ENCODE measurements around the gene SYTL1. TPM values are rescaled to one million over a fixed set of nuclear protein-coding genes. Genes with fewer than 3 reads are reported as not detected.
A peak's percentile ranks its signal among the peaks of the same experiment; 100 is the strongest.

Gene SYTL1
- total RNA-seq, 1 donor from 2014 or later: 56.2 TPM

- Histone ChIP-seq H3K9me3 (no peaks in the 10 kb centered on the region), H3K27ac (peak overlapping the region; percentile 75), H3K4me3 (peak overlapping the region; percentile 79 to 90), H3K4me1 (peaks cover 51% of the 10 kb centered on the region), H3K36me3 (peaks cover 0 to 18% of the 10 kb centered on the region in 2 donors), H3K27me3 (no peaks in the 10 kb centered on the region)
- DNase-seq (ENCODE audit: extremely low spot score in 2 of 2): no peak
- TF ChIP-seq CTCF (IDR thresholded peaks at IDR 0.05) (no peak), POLR2A (IDR thresholded peaks at IDR 0.05) (no peak), POLR2AphosphoS5 (IDR thresholded peaks at IDR 0.05; ENCODE audit: insufficient read depth in 1 of 2, low read depth in 1 of 2) (no peak)
- intact Hi-C loops (cut with DNase I): no loop called here
These were observed 19.1 kb upstream of the SYTL1 start for GRCh38 chr1:27322569-27323240.

- no peak for TF ChIP-seq POLR2AphosphoS5 (IDR thresholded peaks at IDR 0.05; ENCODE audit: insufficient read depth in 1 of 2, low read depth in 1 of 2)
- no peak overlapping the region for H3K27ac ChIP-seq
- peaks cover 0 to 26% of the 10 kb centered on the region in 2 donors for H3K36me3 ChIP-seq
- intact Hi-C loops (cut with DNase I): no loop called here
- no peaks in the 10 kb centered on the region for H3K27me3 ChIP-seq
- H3K9me3 ChIP-seq: no peaks in the 10 kb centered on the region
- no peak for DNase-seq (ENCODE audit: extremely low spot score in 2 of 2)
- no peak overlapping the region for H3K4me3 ChIP-seq
- peaks cover 53% of the 10 kb centered on the region for H3K4me1 ChIP-seq
These were observed 16.5 kb upstream of the SYTL1 start for GRCh38 chr1:27325286-27325685.

- Histone ChIP-seq H3K27me3 (no peaks in the 10 kb centered on the region), H3K36me3 (peaks cover 0 to 37% of the 10 kb centered on the region in 2 donors), H3K4me1 (peaks cover 48% of the 10 kb centered on the region), H3K27ac (no peak overlapping the region), H3K4me3 (no peak overlapping the region), H3K9me3 (no peaks in the 10 kb centered on the region)
- TF ChIP-seq POLR2A (IDR thresholded peaks at IDR 0.05): no peak
- TF ChIP-seq POLR2AphosphoS5 (IDR thresholded peaks at IDR 0.05; ENCODE audit: insufficient read depth in 1 of 2, low read depth in 1 of 2): no peak
- TF ChIP-seq CTCF (IDR thresholded peaks at IDR 0.05): no peak
- intact Hi-C loops (cut with DNase I): no loop called here
- no peak for DNase-seq (ENCODE audit: extremely low spot score in 2 of 2)
These were observed 13.9 kb upstream of the SYTL1 start for GRCh38 chr1:27327964-27328363.

GRCh38 chr1:27330786-27331185 is 11.0 kb upstream of the SYTL1 start:
- H3K4me1 ChIP-seq: peaks cover 21% of the 10 kb centered on the region
- TF ChIP-seq POLR2A (IDR thresholded peaks at IDR 0.05) (no peak), POLR2AphosphoS5 (IDR thresholded peaks at IDR 0.05; ENCODE audit: insufficient read depth in 1 of 2, low read depth in 1 of 2) (no peak), CTCF (IDR thresholded peaks at IDR 0.05) (no peak)
- DNase-seq (ENCODE audit: extremely low spot score in 2 of 2): no peak
- intact Hi-C loops (cut with DNase I): no loop called here
- peaks cover 0 to 54% of the 10 kb centered on the region in 2 donors for H3K36me3 ChIP-seq
- H3K9me3 ChIP-seq: no peaks in the 10 kb centered on the region
- H3K27ac ChIP-seq: no peak overlapping the region
- no peaks in the 10 kb centered on the region for H3K27me3 ChIP-seq
- no peak overlapping the region for H3K4me3 ChIP-seq

GRCh38 chr1:27331426-27331825 is 10.4 kb upstream of the SYTL1 start:
- Histone ChIP-seq H3K27ac (no peak overlapping the region), H3K9me3 (no peaks in the 10 kb centered on the region), H3K4me1 (peaks cover 15% of the 10 kb centered on the region), H3K27me3 (no peaks in the 10 kb centered on the region), H3K36me3 (peaks cover 0 to 54% of the 10 kb centered on the region in 2 donors), H3K4me3 (no peak overlapping the region)
- DNase-seq (ENCODE audit: extremely low spot score in 2 of 2): no peak
- intact Hi-C loops (cut with DNase I): no loop called here
- TF ChIP-seq POLR2A (IDR thresholded peaks at IDR 0.05) (no peak), POLR2AphosphoS5 (IDR thresholded peaks at IDR 0.05; ENCODE audit: insufficient read depth in 1 of 2, low read depth in 1 of 2) (no peak), CTCF (IDR thresholded peaks at IDR 0.05) (no peak)
